GM21423 (cell line): ENCODE data around the gene MBLAC1.

ENCODE experiments used
- ATAC-seq: cut with Tn5 transposase; IDR thresholded peaks from one replicate; pipeline ENCODE4 v1.9.1; 2021; ENCODE audit warnings: mild to moderate bottlenecking, moderate library complexity; ENCODE audit not compliant: unreplicated experiment

The MBLAC1 gene

GRCh38 chr7:100095704-100096103 lies 31.1 kb upstream of the MBLAC1 start:
- ATAC-seq, result no peak

- ATAC-seq, result no peak
Observed at GRCh38 chr7:100098913-100099312, 27.9 kb upstream of the MBLAC1 start.

- ATAC-seq, result no peak
Observed at GRCh38 chr7:100099452-100099851, 27.3 kb upstream of the MBLAC1 start.

GRCh38 chr7:100100420-100101015 lies 26.2 kb upstream of the MBLAC1 start:
- ATAC-seq, result peak; percentile 60

GRCh38 chr7:100101016-100101862 lies 25.5 kb upstream of the MBLAC1 start, which contains the start of the genes AP4M1 and MCM7:
Gene AP4M1, plus strand, starts transcription at chr7:100101643. Its CDS starts 72 bp downstream, at chr7:100101715.
Gene MCM7, minus strand, starts transcription at chr7:100101397. Its CDS starts 103 bp downstream, at chr7:100101294.
- peak; percentile 81 for ATAC-seq

DNA sequence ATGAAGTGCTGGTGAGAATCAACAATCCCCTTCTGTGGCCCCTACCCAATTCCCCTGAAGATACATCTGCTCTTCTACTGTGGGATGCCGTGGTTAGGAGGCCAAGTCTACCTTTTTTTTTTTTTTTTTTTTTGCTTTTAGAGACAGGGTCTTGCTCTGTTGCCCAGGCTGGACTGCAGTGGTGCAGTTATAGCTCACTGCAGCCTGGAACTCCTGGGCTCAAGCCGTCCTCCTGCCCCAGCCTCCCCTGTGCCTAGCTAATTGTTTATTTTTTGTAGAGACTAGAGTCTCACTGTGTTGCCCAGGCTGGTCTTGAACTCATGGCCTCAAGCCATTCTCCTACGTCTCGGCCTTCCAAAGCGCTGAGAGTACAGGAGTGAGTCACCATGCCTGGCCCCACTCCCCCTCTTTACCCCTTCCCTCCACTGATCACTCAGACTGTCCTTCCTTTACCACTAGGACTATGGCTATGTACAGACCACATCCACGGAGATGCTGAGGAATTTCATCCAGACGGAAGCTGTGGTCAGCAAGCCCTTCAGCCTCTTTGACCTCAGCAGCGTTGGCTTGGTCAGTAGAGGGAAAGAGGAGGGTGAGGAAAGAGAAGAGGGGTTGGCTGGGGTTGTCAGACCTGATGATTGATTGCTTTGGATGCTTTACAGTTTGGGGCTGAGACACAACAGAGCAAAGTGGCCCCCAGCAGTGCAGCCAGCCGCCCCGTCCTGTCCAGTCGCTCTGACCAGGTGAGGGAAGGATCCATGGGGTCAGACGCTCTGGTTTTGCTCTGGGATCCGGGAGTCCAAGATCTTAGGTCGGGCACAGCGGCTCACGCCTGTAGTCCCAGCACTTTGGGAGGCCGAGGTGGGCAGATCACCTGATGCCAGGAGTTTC lies 23.6 kb upstream of the MBLAC1 start:
- no peak for ATAC-seq

- no peak for ATAC-seq
Observed at GRCh38 chr7:100105534-100105933, 21.2 kb upstream of the MBLAC1 start.

DNA sequence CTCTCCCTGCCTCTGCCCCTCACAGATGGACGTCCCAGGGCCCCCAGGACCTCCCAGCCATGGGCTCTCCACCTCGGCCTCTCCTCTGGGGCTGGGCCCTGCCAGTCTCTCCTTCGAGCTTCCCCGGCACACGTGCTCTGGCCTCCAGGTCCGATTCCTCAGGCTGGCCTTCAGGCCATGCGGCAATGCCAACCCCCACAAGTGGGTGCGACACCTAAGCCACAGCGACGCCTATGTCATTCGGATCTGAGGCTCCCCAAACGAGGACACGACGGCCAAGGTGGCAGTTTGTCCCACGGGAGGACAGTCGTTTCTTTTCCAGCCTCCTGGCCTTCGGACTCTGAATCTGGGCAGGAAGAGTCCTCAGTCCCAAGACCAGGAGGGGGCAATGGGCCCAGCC lies 20.1 kb upstream of the MBLAC1 start:
- no peak for ATAC-seq

- no peak for ATAC-seq
Observed at GRCh38 chr7:100107125-100107737, 19.5 kb upstream of the MBLAC1 start.

- ATAC-seq, result no peak
Observed at GRCh38 chr7:100107890-100108289, 18.9 kb upstream of the MBLAC1 start.

DNA sequence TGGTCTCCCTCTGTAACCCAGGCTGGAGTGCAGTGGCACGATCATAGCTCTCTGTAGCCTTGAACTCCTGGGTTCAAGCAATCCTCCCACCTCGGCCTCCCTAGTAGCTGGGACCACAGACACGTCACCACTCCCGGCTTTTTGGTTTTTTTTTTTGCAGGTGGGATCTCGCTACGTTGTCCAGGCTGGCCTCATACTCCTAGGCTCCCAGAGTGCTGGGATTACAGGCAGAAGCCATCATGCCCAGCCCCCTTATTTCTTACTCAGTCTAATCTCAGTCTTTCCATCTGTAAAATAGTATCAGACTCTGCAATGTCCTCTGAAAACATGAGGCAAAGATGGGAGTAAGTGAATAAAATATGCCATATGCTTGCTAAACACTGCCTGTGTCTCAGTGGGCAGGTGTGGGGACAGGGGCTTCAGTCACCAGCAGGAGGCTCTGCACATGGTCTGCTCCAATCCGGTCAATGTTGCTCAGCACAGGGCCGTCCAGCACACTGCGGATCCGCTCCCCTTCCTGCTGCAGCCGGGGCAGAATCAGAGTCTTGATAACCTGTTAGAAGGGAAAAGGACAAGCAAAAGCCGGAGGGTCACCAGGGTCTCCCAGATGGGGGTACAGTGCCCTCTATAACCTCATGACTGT lies 17.1 kb upstream of the MBLAC1 start:
- ATAC-seq, result no peak

- ATAC-seq, result no peak
Observed at GRCh38 chr7:100111156-100111555, 15.6 kb upstream of the MBLAC1 start.

DNA sequence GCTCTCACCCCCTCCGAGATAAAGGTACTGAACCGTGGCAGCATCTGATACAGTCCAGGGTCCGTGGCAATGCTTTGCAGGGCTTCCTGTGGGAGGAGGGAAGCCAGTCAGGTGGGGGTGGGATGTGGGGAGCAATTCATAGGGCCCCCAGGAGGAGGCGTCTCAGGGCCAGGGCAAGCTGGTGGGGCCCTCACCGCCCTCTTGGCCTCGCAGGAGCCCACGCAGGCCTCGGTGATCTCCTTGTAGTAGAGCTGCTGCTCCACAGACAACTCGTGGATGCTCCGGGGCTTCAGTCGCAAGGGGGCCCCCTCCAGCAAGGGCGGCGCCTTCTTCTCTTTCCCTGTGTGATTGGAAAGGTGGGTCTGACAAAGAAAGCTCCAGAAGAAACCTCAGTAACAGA lies 14.9 kb upstream of the MBLAC1 start:
- ATAC-seq, result no peak

DNA sequence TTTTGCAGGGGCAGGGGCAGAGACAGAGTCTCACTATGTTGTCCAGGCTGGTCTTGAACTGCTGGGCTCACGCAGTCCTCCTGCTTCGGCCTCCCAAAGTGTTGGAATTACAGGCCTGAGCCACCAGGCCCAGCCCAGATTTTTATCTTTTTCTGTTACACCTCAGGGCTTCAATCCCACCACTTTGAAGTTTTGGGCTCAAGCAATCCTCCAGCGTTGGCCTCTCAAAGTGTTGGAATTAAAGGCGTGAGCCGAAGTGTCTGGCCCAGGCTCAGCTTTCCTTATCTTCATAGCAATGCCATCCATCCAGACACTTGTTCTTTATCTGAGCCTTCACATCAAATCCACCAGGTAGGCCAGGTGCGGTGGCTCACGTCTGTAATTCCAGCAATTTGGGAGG lies 11.7 kb upstream of the MBLAC1 start:
- ATAC-seq, result no peak

- ATAC-seq, result no peak
Observed at GRCh38 chr7:100118388-100119071, 8.2 kb upstream of the MBLAC1 start.

DNA sequence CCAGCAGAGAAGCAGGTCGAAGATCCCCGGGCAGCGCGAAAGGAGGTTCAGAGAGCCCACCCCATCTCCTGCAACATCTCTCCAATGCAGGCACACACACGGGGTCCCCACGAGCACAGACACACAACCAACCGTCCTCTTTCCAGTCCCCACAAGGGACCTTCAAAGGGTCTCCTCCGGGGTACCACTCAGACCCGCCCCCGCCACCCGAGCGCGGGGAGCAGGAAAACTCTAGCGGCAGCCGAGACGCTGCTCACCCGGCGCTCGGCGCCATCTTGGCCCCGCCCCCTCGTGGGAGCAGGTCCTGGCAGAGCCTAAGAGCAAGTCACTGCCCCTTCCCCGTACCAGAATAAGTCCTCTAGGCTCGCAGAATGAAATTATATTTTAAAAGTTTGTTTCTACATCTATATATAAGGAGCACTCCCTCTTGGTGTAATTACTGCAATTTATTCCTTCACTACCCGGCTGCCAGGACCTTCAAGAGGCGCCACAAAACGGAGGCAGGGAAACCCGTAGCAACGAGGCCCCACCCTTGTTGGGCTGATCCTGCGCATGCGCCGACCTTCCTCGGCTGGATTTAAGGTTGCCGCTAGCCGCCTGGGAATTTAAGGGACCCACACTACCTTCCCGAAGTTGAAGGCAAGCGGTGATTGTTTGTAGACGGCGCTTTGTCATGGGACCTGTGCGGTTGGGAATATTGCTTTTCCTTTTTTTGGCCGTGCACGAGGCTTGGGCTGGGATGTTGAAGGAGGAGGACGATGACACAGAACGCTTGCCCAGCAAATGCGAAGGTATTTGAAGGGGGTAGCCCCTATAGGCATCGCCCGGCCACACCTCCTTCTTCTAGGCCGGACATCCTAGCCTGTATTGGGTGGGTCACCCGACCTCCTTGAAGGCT lies 7.4 kb upstream of the MBLAC1 start, which contains the start of the genes CNPY4 and TAF6:
TSS of gene CNPY4 (plus strand) at position 563 of the 898 bp plus-strand sequence. CDS start at position 674, 111 bp downstream.
TSS of gene TAF6 (minus strand) at position 287 of the 898 bp plus-strand sequence. CDS start 5,149 bp downstream, outside the sequence.
- ATAC-seq, result peak; percentile 69

GRCh38 chr7:100119970-100120732 lies 6.6 kb upstream of the MBLAC1 start:
- ATAC-seq, result peak; percentile 30

DNA sequence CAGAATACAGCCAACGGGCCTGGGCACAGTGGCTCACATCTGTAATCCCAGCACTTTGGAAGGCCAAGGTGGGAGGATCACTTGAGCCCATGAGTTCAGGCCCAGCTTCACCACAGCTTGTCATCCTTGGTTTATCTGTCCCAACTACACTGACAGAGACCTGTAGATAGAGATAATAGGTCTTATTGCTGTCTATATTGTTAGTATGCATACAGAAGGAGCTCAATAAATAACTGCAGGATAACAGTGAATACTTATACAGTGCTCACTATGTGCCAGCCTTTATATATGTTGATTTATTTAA lies 6.1 kb upstream of the MBLAC1 start:
- ATAC-seq, result no peak
